HG02885 (cell line): Measurements from ENCODE around the gene OASL.
"Not testable (repeated sequence)": the region's sequence is repeated elsewhere in the genome, so short reads cannot be mapped to it uniquely, and the experiment has no call there.

Source experiments
- ATAC-seq: cut with Tn5 transposase; IDR thresholded peaks from one replicate; pipeline ENCODE4 v1.9.1; 2021; ENCODE audit warnings: mild to moderate bottlenecking; ENCODE audit not compliant: unreplicated experiment, poor library complexity

The OASL gene

GRCh38 chr12:121059031-121059898 lies 20.2 kb upstream of the OASL start:
- ATAC-seq: peak; percentile 18

DNA sequence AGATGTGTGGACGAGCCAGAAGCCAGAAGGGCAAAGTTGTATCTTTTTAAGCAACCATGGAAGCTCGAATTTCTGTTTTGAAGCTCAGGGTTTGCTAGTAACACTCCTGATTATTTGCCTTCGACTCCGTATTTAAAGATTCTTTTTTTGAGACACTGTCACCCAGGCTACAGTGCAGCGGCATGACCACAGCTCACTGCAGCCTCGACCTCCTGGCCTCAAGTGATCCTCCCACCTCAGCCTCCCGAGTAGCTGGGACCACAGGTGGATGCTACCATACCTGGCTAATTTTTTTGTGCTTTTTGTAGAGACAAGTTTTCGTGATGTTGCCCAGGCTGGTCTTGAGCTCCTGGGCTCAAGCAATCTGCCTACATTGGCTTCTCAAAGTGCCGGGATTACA lies 18.7 kb upstream of the OASL start:
- no peak for ATAC-seq

DNA sequence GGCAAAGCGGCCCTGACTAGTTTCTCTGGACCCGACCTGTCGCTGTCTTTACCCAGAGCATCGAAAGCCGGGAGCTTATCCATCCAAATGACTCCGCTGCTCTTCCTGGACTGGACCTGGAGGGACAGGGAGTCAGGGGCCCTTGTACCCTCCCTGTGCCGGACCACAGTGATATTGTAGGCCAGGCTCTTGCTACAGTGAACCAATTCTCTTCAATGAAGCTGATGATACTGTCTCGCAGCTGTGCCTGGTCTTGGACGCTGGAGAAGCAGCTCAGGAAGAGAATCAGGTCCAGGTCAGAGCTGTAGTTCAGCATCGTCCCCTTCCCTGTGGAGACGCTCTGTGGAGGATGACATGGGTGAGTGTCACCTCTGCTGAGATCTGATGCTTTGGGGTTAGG lies 14.7 kb upstream of the OASL start:
- no peak for ATAC-seq

DNA sequence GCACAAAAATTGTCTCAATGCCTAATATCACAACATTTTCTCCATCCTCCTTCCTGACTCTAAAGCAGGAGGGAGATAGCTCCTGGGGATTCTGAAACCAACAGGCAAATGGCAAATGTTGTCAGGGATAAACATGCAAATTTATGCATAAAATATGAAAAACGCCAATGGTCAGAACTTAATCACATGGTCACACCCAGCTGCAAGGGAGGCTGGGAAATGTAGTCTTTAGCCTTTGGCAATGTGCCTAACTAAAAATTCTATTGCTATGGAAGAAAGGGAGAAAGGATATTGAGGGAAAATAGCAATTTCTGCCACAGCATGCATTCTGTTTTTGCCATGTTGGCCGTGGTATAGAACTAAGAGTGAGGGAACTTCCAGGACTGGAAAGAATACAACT lies 11.7 kb upstream of the OASL start:
- no peak for ATAC-seq

- no peak for ATAC-seq
These were observed 9.4 kb upstream of the OASL start for GRCh38 chr12:121048442-121048841.

GRCh38 chr12:121047400-121047799 lies 8.4 kb upstream of the OASL start:
- not testable (repeated sequence) for ATAC-seq

DNA sequence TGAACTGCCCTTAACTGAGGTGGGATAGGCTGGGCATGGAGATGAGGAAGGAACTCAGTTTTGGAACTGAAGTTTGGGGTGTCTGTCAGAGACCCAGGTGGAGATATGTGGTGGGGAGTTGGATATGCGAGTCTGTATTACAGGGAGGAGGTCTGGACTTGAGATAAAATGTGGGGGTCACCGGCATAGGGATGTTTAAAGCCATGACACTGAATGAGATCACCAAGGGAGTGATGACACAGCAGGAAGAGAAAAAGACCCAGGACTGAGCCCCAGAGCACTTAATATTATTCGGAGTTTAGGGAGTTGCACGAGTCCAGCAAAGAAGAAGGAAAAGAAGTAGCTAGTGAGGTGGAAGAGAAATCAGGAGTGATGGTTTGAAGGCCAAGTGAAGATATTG lies 4.0 kb upstream of the OASL start:
- ATAC-seq: no peak

DNA sequence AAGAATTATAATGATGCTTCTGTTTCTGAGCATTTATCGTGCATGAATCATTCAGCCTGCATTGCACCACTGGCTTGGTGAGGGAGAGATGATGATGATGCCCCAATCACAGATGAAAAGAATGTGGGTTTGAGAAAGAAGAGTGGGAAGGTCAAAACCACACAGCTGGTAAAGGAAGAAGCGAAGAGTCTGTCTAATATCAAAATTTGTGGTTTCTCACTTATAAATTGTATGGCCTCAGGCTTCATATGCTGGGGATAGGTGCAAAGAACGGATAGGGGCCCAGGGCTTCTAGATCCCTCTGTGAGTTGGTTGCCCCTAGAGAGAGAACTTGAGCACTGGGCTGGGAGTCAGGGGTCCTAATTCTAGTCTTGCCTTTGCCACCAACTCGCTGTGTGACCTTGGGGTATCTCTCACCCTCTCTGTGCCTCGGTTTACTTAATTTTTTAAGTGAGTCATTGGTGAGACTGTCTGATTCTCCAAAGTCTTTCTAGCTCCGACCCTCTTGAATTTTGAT lies 2.2 kb downstream of the OASL start:
- ATAC-seq: no peak

- no peak for ATAC-seq
These were observed 4.3 kb downstream of the OASL start for GRCh38 chr12:121034616-121035305.

DNA sequence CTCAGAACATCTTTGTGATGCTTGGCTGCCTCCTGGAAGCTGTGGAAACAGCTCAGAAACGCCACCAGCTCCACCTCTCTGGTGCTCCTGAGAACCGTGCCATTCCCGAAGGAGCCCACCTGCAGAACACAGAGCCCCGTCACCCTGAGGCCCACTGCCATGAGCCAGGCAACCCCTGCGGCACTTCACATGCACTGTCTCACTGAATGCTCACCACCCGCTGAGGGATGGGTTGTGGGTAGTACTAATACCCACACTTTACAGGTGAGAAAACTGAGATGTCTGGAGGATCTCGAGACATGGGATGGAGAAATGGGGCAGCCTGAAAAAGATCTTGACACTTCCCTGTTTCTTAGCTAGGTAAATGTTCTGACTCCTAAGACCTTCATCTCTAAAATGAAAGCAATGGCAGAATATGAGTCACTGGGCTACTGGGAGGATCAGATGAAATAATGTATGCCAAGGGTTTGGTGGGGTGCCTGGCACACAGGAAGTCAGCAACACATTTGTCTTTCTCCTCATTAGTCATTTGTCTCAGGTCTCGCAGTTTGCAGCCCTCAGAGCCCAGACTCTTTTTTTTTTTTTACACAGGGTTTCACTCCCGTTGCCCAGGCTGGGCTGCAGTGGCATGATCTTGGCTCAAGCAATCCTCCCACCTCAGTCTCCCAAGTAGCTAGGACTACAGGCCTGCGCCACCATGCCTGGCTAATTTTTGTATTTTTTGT lies 5.3 kb downstream of the OASL start:
- ATAC-seq: no peak

DNA sequence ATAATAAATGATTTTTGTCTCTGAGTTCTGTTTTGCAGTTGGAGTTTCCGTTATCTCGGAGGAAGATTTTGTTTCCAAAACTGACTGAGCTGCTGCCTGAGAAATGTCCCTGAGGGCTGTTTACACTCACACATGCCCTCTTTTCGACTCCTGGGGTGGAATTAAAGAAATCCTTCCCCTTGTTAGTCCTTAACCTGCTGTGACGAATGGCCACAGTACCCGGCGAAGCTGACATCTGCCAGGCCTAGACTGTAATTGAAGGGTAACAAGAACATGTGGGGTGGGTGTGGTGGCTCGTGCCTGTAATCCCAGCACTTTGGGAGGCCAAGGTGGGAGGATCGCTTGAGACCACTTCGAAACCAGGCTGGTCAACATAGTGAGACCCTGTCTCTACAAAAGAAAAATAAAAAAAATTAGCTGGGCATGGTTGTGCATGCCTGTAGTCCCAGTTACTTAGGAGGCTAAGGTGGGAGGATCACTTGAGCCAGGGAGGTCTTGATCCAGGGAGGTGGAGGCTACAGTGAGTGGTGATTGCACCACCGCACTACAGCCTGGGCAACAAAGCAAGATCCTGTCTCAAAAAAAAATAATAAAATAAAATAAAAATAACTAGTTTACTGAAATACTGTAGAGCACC lies 8.4 kb downstream of the OASL start:
- ATAC-seq: no peak

- no peak for ATAC-seq
These were observed 12.6 kb downstream of the OASL start for GRCh38 chr12:121026274-121027045.

- no peak for ATAC-seq
These were observed 13.4 kb downstream of the OASL start for GRCh38 chr12:121025442-121026226.

GRCh38 chr12:121023799-121024198 lies 15.2 kb downstream of the OASL start:
- ATAC-seq: no peak

DNA sequence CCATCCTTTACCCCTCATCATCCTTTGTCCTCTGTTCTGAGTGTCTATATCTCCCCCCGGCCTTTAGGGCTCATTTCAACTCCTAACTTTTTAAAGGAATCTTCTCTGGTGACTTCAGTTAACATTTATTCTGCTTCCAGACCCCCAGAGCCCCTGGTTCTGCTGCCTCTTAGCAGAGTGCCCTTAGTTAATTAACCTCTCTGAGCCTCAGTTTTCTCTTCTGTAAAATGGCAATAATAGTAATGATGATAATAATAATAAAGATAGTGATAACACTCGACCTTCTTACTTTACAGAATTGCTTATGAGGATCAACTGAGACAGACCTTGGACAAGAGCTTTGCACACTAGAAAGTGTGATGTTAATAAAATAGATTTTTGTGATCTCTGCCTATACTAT lies 16.3 kb downstream of the OASL start:
- ATAC-seq: no peak

- ATAC-seq: no peak
These were observed 17.3 kb downstream of the OASL start for GRCh38 chr12:121021754-121022153.

GRCh38 chr12:121018860-121019617 lies 20.0 kb downstream of the OASL start:
- no peak for ATAC-seq

GRCh38 chr12:121017966-121018491 lies 21.0 kb downstream of the OASL start:
- no peak for ATAC-seq
